22Rv1 (cell line): Measurements from ENCODE around the gene ITM2C.

Experiments used
- H3K27ac ChIP-seq: fragments of 450-650 bp; 2 replicates; pipeline ENCODE4 v1.5.1; 2017
- CTCF ChIP-seq: fragments of 450-650 bp; IDR thresholded peaks from 2 replicates; pipeline ENCODE4 v1.5.1; 2017; ENCODE audit warnings: mild to moderate bottlenecking
- ZFX ChIP-seq: fragments of 450-650 bp; IDR thresholded peaks from 2 replicates; pipeline ENCODE4 v1.6.1; 2017; ENCODE audit warnings: antibody characterized with exemption, borderline replicate concordance

The ITM2C gene

DNA sequence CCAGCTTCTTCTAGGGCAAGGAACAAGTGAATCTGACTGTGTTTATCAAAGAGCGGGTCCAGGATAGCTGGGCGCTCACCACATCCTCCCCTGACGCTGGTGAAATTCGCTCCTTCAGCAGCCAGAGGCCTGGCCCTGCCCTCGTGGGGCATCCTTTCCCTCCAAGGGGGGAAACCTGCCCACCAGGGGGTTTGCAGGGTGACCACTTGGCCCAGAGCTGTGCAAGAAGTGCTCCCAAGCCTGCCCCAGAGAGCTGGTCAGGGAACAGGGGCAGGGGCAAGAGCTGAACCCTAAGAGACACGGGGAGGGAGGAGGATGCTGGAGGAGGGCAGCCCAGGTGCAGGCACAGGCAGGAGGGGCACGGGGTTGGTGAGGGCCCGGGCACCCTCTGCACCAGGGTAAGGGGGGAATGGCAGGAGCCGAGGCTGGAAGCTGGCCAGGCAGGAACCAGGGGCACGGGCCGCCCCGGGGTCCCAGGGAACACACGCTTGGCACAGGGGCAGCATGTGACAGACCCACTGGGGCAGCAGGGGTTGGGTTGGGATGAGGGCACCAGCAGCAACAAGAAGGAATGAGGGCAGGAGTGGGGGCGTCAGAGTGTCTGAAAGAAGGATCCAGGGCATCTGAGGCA lies 63.1 kb downstream of the ITM2C start:
- TF ChIP-seq CTCF (no peak), ZFX (no peak)
- H3K27ac ChIP-seq: no peak overlapping the region
